Uterus (tissue), 4 donors: ENCODE results near the gene CAPS. TPM values are rescaled to one million over a fixed set of nuclear protein-coding genes. Genes with fewer than 3 reads are reported as not detected.
"Not testable (repeated sequence)": the region's sequence is repeated elsewhere in the genome, so short reads cannot be mapped to it uniquely, and the experiment has no call there.

Experiments
- DNase-seq, 2 donors: peaks; one replicate each; pipeline ENCODE4 v3.0.0-alpha.2; 2019 to 2020
- H3K27ac ChIP-seq, 2 donors: fragments of 200-600 bp; sonication (generic); 1 replicate in 1 of 2; 2 replicates in 1 of 2; pipeline ENCODE4 v1.5.1; 2016 to 2018
- H3K27me3 ChIP-seq, 2 donors: fragments of 200-600 bp; sonication (generic); one replicate each; pipeline ENCODE4 v1.5.1; 2018 to 2019; ENCODE audit warnings: control low read depth in 1 of 2
- H3K36me3 ChIP-seq, 2 donors: fragments of 200-600 bp; sonication (generic); one replicate each; pipeline ENCODE4 v1.5.1; 2019; ENCODE audit warnings: control low read depth in 1 of 2
- H3K4me1 ChIP-seq, 2 donors: fragments of 200-600 bp; sonication (generic); one replicate each; pipeline ENCODE4 v1.5.1; 2018 to 2019; ENCODE audit warnings: control low read depth in 1 of 2
- H3K4me3 ChIP-seq, 2 donors: fragments of 200-600 bp; sonication (generic); 1 replicate in 1 of 2; 2 replicates in 1 of 2; pipeline ENCODE4 v1.5.1; 2018 to 2019; ENCODE audit warnings: mild to moderate bottlenecking in 1 of 2
- H3K9me3 ChIP-seq, 2 donors: fragments of 200-600 bp; sonication (generic); one replicate each; pipeline ENCODE4 v1.5.1; 2019; ENCODE audit warnings: control low read depth in 1 of 2
- POLR2A ChIP-seq, 2 donors: fragments of 450-650 bp; IDR thresholded peaks; one replicate each; pipeline ENCODE4 v1.6.1; 2016; ENCODE audit warnings: antibody characterized with exemption in 2 of 2, mild to moderate bottlenecking in 1 of 2, moderate library complexity in 1 of 2
- intact Hi-C: fragments of 100-400 bp; cut with DNase I; formaldehyde crosslinking; loops from one replicate; pipeline ENCODE4 v1.15.1; 2023; ENCODE audit warnings: low total_unique reads
- total RNA-seq, 4 donors: library from RNA; depleted of rRNA in 3 of 4; stranded (reverse); fragments of >200 nt in 3 of 4; gene quantifications; one replicate each; pipeline versions ENCODE4 v1.1.0 to v1.2.4, GENCODE V29; 2014 to 2023
- TF ChIP-seq, protein P1 (sequence below), 4 experiments: fragments of 200-600 bp in 2 of 4; fragments of 450-650 bp in 2 of 4; sonication (generic) in 2 of 4; IDR thresholded peaks; one replicate each; pipeline ENCODE4 v1.5.1; 2016 to 2019; ENCODE audit warnings: antibody characterized with exemption in 4 of 4, mild to moderate bottlenecking in 2 of 4, moderate library complexity in 1 of 4
- donor health status: DM: yes; HTN: yes; CAD: no.

The CAPS gene
- total RNA-seq, 4 donors from 2014 or later, result 2.0 to 48.7 (median 12.4) TPM

DNA sequence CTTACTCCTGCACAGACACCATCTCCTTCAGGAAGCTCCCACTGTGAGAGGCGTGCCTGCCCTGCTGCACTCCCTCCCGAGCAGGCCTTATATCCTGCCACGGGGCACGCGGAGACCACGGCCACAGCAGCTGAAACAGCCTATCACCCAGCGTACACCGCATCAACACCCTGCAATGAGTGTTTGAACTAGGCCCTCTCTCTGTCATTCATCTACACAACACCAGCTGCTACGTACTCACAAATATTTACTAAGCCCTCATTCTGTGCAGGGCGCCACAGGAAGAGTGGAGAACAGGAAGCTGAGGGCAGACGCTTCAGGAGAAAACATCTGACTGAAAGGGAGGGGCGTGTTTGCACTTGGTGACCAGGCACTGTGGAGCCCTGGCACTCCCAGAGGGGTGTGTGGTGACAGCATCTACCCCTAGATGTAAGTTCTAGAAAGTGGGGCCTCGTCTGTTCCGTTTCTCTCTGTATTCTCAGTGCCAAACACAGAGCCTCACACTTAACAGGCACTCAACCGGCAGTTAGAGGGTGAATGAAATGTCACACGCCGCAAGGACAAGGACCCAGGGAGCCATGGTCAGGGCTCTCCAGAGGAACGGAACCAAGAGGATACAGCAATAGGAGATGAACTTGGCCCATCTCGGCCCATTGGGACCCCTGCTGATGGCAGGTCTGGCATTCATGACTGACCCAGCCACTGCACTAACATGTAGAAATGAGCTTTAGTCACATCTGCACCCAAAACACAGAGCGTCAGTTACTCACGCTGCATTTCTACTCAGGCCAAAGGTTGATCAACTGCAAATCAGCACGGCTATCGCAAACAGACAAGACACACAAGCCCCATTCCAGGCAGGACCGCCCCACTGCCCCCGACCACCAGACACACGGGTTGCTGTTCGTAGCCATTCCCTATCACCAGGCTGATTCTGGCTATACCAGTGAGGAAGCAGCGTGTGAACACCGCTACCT is 48.2 kb downstream of the CAPS start:
- TF ChIP-seq, protein P1, sequence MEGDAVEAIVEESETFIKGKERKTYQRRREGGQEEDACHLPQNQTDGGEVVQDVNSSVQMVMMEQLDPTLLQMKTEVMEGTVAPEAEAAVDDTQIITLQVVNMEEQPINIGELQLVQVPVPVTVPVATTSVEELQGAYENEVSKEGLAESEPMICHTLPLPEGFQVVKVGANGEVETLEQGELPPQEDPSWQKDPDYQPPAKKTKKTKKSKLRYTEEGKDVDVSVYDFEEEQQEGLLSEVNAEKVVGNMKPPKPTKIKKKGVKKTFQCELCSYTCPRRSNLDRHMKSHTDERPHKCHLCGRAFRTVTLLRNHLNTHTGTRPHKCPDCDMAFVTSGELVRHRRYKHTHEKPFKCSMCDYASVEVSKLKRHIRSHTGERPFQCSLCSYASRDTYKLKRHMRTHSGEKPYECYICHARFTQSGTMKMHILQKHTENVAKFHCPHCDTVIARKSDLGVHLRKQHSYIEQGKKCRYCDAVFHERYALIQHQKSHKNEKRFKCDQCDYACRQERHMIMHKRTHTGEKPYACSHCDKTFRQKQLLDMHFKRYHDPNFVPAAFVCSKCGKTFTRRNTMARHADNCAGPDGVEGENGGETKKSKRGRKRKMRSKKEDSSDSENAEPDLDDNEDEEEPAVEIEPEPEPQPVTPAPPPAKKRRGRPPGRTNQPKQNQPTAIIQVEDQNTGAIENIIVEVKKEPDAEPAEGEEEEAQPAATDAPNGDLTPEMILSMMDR (IDR thresholded peaks at IDR 0.05), result no peak
- TF ChIP-seq POLR2A (IDR thresholded peaks at IDR 0.05), result no peak
- no peak overlapping the region for H3K4me3 ChIP-seq
- peak overlapping the region in 1 of 2 donors; percentile 31 for H3K27ac ChIP-seq
- intact Hi-C loops, result no loop called here
- H3K36me3 ChIP-seq, result no peaks in the 10 kb centered on the region
- H3K9me3 ChIP-seq, result no peaks in the 10 kb centered on the region
- no peaks in the 10 kb centered on the region for H3K27me3 ChIP-seq
- peaks cover 0 to 12% of the 10 kb centered on the region in 2 donors for H3K4me1 ChIP-seq
- no peak for DNase-seq

DNA sequence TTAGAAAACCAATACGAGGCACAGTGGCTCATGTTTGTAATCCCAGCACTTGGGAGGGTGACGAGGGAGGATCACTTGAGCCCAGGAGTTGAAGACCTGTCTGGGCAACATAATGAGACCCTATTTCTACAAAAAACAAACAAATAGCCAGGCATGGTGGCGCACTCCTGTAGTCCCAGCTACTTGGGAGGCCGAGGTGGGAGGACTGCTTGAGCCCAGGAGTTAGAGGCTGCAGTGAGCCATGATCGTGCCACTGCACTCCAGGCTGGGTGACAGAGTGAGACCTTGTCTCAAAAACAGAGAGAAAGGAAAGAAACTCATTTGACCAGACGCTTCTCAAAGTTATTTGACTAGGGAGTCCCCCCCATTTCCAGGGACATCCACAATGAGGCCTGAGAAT is 49.2 kb downstream of the CAPS start:
- H3K27ac ChIP-seq, H3K4me3 ChIP-seq, H3K36me3 ChIP-seq, intact Hi-C loops, H3K27me3 ChIP-seq, H3K9me3 ChIP-seq, DNase-seq: not testable (repeated sequence)
- peaks cover 0 to 14% of the 10 kb centered on the region in 2 donors for H3K4me1 ChIP-seq

DNA sequence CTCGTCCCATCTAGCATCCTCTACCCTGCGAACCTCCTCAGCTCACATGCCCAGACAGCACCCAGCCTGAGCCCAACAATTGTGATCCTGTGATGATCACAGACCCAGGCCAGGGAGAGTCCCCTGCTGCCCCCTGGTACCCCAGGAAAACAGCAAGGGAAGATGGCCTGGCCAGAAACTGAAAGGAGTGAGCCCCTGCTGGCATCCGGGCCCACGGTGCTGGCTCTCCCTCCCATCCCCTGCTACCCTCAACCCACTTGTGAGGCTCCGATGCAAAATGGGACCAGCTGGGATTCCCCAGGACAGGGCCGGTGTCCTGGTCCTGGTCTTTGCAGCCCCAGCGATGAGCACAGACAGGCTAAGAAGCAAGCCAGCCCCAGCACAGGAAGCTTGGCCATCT is 49.8 kb downstream of the CAPS start:
- TF ChIP-seq POLR2A (IDR thresholded peaks at IDR 0.05), result no peak
- TF ChIP-seq, protein P1 (IDR thresholded peaks at IDR 0.05), result no peak

DNA sequence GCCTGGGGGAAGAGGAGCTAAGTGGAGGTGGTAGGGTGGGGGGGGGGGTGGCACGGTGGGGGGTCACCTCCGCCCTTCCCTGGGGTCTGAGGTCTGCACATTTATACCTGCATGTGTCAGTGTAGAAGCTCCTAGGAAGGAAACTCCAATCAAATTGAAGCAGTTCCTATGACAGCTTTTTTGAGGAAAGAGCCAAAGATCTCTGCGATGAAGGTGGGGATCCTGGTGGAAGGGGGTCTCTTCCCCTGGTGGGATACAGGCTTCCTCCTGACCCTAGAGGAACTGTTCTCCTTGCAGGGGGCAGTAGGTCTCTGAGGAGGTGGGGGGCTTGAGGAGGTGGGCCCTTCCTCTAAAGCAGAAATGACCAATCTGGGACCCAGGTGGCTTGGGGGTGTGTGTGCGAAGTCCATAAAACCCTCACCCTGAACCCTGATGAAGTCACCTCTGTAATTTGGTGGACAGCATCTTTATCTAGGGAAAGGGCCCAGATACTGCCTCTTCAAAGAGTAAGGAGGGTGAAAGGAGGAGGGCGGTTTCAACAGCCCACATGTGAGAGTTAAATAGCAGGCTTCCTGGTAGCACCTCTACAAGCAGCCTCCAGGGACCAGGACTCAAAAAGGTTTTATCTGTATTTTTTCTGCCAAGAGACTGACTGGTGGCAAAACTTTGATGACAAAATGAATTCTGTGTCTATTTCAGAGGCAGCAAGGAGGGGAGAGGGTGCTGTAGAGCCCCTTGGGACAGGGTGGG is 50.9 kb downstream of the CAPS start:
- Histone ChIP-seq H3K36me3 (no peaks in the 10 kb centered on the region), H3K9me3 (no peaks in the 10 kb centered on the region), H3K27ac (peak overlapping the region in 1 of 2 donors; percentile 65), H3K4me1 (peaks cover 0 to 19% of the 10 kb centered on the region in 2 donors), H3K27me3 (no peaks in the 10 kb centered on the region), H3K4me3 (no peak overlapping the region)
- intact Hi-C loops, result no loop called here
- no peak for DNase-seq
- TF ChIP-seq POLR2A (IDR thresholded peaks at IDR 0.05), result no peak
- TF ChIP-seq, protein P1 (IDR thresholded peaks at IDR 0.05), result no peak

More for the DNA sequence above, 49.8 kb downstream of the CAPS start:
- DNase-seq, result no peak
- H3K27me3 ChIP-seq, result no peaks in the 10 kb centered on the region
- H3K9me3 ChIP-seq, result no peaks in the 10 kb centered on the region
- H3K4me3 ChIP-seq, result no peak overlapping the region
- no peak overlapping the region for H3K27ac ChIP-seq
- intact Hi-C loops, result no loop called here
- H3K4me1 ChIP-seq, result peaks cover 0 to 19% of the 10 kb centered on the region in 2 donors
- H3K36me3 ChIP-seq, result no peaks in the 10 kb centered on the region

Other genes starting within 250 kb of the CAPS start
- gene MICOS13, start 233.7 kb upstream of the CAPS start, total RNA-seq, result 10 to 100 TPM in 3 of 4 donors, 1 to 10 TPM in 1; 2.8 to 36.7 (median 21.1) TPM
- gene HSD11B1L, start 233.2 kb upstream of the CAPS start, total RNA-seq, result 10 to 100 TPM in 1 of 4 donors, 1 to 10 TPM in 2, under 1 TPM in 1; 0.26 to 17.8 (median 7.1) TPM
- 1,000 to 10,000 TPM in 1 of 4 donors, 100 to 1,000 TPM in 3; 269 to 1,645 (median 565) TPM for gene RPL36, start 224.0 kb upstream of the CAPS start, total RNA-seq
- gene LONP1, start 194.1 kb upstream of the CAPS start, total RNA-seq, result 100 to 1,000 TPM in 1 of 4 donors, 10 to 100 TPM in 3; 39.9 to 134 (median 44.1) TPM
- not detected for gene CATSPERD, start 193.6 kb upstream of the CAPS start, total RNA-seq
- gene PRR22, start 129.5 kb upstream of the CAPS start, total RNA-seq, result 1 to 10 TPM in 2 of 4 donors, not detected in 2; 1.6 to 3.5 TPM
- 10 to 100 TPM; 30.6 to 46.1 (median 37.1) TPM for gene DUS3L, start 123.1 kb upstream of the CAPS start, total RNA-seq
- under 1 TPM in 1 of 4 donors, not detected in 3; 0.35 TPM for gene NRTN, start 109.2 kb upstream of the CAPS start, total RNA-seq
- gene FUT6, start 74.6 kb upstream of the CAPS start, total RNA-seq, result under 1 TPM in 1 of 4 donors, not detected in 3; 0.55 TPM
- gene FUT3, start 62.8 kb upstream of the CAPS start, total RNA-seq, result under 1 TPM in 1 of 4 donors, not detected in 3; 0.29 TPM
- not detected for gene FUT5, start 43.7 kb upstream of the CAPS start, total RNA-seq
- 100 to 1,000 TPM in 3 of 4 donors, 10 to 100 TPM in 1; 68.7 to 261 (median 150) TPM for gene NDUFA11, start 10.5 kb upstream of the CAPS start, total RNA-seq
- 10 to 100 TPM in 1 of 4 donors, 1 to 10 TPM in 3; 2.6 to 10.9 (median 7.1) TPM for gene VMAC, start 9.4 kb upstream of the CAPS start, total RNA-seq
- gene RANBP3, start 63.9 kb downstream of the CAPS start, total RNA-seq, result 10 to 100 TPM; 40.9 to 98.1 (median 48.5) TPM
- 10 to 100 TPM; 10.5 to 77.9 (median 22.8) TPM for gene RFX2, start 196.2 kb downstream of the CAPS start, total RNA-seq
- gene ACSBG2, start 221.4 kb downstream of the CAPS start, total RNA-seq, result not detected